Activated CD4-positive, alpha-beta T cell treated with anti-CD3 and anti-CD28 coated beads, Interleukin-2, Interleukin-6, amounts not matched to agents 100 ng/mL and 50 ng/mL, durations not matched to agents 16 hours and 8 hours (primary cell): ENCODE results near the gene KDM3B.

Source experiments
- DNase-seq: peaks from one replicate; pipeline ENCODE4 v3.0.0-alpha.2; 2020

Gene KDM3B

DNA sequence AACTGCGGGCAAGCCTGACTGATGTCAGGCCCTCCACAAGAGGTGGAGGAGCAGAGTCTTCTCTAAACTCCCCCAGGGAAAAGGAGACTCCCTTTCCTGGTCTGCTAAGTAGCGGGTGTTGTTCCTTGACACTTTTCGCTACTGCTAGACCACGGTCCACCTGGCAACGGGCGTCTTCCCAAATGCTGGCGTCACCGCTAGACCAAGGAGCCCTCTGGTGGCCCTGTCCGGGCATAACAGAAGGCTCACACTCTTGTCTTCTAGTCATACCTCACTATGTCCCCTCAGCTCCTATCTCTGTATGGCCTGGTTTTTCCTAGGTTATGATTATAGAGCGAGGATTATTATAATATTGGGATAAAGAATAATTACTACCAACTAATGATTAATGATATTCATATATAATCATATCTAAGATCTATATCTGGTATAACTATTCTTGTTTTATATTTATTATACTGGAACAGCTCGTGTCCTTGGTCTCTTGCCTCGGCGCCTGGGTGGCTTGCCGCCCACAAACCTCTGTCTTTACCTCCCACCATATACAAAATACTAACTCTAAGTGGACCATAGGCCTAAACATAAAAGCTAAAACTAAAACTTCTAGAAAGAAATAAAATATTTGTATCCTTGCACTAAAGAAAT lies 58.6 kb downstream of the KDM3B start:
- DNase-seq, result peak; percentile 36

- no peak for DNase-seq
Observed at GRCh38 chr5:138418444-138418843, 66.0 kb downstream of the KDM3B start.

GRCh38 chr5:138425079-138425478 lies 72.6 kb downstream of the KDM3B start:
- no peak for DNase-seq

- DNase-seq, result no peak
Observed at GRCh38 chr5:138435943-138436342, 83.5 kb downstream of the KDM3B start.

GRCh38 chr5:138438003-138438723 lies 85.7 kb downstream of the KDM3B start:
- no peak for DNase-seq

GRCh38 chr5:138438724-138439476 lies 86.4 kb downstream of the KDM3B start, which contains the start of gene REEP2:
Gene REEP2, plus strand, starts transcription at chr5:138439057. Its CDS starts 152 bp downstream, at chr5:138439209.
- peak; percentile 51 for DNase-seq

- no peak for DNase-seq
Observed at GRCh38 chr5:138439477-138440158, 87.1 kb downstream of the KDM3B start.

DNA sequence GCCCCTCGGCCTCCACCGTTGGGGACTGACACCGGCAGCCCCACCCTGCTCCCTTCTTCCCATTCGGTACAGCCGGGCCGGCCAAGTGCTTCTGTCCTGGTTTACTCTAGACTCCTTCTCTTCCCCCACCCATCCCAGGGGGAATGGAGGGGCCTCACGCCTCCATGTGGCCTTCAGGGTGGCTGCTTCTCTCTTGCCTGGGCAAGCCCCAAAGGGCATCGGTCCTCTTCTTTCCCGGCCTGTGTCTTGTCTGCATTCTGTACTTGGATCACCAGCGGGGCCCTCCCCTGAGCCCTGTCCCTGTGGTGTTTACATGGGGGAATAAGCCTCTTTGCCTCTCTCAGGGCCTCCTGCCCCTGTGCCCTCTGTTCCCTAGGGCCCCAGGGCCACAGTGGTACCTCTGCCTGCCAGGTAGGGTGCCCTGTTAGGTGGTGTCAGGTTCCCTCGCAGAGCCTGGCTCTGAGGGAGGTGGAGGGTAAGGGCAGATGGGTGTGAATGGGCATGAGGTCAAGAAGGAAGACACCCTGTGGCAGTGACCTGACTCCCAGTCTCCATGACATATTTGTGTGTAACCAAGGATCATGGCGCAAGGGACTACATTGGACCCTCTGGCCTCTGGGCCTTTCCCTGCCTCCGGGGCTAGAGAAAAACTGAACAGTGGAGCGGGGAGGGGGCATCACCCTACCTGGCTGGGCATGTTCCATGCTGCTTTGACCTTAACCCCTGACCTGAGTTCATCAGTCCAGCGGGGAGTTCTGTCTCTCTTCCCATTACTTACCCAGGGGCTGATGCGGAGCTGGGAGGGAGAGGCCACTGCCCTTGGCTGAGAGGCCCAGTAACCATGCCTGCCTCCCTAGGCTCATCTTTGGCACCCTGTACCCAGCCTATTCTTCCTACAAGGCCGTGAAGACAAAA lies 87.9 kb downstream of the KDM3B start:
- no peak for DNase-seq

GRCh38 chr5:138441221-138441620 lies 88.7 kb downstream of the KDM3B start:
- no peak for DNase-seq

DNA sequence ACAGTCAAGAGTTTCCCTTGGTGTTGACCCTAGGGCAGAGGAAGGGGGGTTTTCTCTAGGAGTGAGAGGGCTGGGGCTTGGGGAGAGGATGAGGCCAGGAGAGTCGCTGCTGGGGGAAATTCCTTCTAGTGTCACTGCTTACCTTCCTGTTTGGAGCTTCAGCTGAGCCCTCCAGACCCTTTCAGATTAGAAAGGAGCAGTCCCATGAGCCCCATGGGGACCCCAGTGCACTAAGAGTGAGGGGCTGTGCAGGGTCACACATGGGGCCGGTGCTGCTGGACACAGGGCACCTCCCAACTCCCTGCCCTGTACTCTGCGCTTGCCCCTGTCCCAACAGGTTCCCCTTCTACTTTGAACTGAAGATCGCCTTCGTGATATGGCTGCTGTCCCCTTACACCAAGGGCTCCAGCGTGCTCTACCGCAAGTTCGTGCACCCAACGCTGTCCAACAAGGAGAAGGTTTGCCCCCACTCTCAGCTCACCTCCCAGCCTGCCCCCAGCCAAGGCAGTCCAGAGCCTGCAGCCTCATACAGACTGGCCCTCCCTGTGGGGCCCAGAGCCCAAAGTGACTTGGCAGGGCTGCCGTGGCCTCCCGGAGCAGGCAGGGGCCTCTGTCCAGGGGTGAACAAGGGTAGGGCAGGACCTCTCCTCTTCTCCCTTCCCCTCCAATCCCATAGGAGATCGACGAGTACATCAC lies 91.7 kb downstream of the KDM3B start:
- DNase-seq, result no peak

- no peak for DNase-seq
Observed at GRCh38 chr5:138444774-138445546, 92.5 kb downstream of the KDM3B start.

DNA sequence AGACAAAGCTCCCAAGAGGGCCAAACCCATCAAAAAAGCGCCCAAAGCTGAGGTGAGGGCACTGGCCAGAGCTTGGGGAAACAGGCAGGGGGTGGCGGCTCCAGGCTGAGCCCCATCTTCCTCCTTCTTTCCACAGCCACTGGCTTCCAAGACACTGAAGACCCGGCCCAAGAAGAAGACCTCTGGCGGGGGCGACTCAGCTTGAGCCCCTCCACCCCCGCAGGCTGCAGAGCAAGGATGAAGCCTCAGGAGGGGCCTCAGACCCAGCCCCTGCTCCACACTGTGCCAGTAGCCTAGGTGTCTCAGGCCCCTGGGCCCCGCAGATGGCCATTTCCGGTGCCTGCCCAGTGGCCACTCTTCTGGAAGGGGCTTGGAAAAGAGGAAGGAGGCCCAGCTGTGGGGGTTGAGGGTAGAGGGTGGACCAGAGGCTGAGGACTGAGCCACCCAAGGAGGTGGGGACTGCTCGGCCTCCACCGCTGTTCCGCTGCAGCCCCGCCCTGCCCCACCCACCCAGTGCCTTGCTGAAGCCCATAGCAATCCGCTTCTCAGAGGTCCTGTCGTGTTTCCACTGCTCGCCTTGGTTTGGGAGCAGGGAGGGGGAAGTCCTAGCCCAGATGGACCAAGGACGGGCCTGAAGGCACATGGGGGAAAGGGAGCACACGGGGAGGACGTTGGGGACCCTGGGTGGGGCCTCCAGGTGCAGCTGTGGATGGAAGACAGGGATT lies 93.2 kb downstream of the KDM3B start:
- DNase-seq, result no peak

GRCh38 chr5:138448070-138448469 lies 95.6 kb downstream of the KDM3B start:
- no peak for DNase-seq

- no peak for DNase-seq
Observed at GRCh38 chr5:138448481-138449398, 96.3 kb downstream of the KDM3B start.

DNA sequence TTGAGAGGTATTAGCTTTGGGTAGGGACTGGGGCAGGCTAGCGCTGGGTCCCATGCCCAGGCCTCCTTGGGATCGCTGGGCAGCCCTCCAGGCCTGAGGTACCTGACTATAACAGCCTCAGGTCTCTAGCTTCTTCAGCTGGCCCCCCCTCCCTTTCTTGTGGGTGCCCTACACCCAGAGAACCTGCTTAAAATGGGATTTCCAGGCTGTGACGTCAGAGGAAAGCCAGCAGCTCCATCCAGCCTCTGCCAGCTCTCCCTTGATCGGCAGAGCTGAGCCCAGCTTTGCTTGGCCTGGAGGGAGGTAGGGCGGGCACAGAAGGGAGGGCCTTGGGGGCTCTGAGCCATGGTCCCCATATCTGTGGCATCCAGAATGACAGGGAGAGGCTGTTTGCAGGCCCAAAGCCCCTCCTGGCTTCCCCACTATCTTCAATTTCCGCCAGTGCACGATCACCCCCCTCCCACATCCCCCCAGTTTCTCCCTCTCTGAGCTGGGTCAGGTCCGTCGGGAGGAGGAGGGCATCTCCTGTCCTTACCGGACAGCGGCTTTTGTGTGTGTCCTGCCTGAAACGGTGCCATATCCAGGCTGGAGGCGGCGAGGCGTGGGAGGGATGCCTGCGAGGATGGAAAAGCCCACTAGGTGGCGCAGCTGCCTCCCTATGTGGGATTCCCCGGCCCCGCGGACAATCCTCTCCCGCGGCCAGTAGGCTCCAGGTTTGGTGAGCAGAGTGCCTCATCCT lies 97.2 kb downstream of the KDM3B start:
- DNase-seq, result peak; percentile 86

DNA sequence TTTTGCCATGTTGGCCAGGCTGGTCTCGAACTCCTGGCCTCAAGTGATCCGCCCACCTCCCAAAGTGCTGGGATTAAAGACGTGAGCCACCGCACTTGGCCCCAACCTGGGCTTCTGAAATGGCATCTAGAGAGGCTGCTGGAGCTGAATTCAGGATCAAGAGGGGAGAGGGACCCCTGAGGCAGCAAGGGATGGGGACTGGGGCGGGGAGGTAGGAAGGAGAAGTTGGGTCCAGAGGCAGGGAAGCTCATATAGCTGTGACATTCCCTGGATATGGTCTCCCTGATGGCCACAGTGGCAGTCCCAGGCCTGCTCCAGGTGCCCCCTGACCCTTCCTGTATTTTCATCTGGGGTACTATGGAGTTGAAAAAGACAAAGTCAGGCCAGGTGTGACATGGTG lies 98.5 kb downstream of the KDM3B start:
- no peak for DNase-seq

DNA sequence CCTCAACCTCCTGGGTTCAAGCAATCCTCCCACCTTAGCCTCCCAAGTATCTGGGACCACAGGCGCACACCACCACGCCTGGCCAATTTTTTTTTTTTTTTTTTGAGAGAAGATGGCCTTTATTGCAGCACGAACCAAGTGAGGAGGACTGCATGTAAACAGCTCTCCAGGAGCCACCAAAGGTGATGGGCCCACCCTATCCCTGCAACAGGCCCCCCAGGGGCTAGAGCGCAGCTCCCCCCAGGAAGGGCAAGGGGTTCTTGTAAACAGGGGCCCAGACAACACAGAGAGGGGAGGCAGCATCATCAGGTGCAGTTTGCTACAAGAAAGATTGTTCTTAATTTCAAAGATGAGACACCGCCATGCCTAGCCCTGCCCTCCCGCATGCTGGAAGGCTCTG lies 100.2 kb downstream of the KDM3B start:
- DNase-seq, result no peak

DNA sequence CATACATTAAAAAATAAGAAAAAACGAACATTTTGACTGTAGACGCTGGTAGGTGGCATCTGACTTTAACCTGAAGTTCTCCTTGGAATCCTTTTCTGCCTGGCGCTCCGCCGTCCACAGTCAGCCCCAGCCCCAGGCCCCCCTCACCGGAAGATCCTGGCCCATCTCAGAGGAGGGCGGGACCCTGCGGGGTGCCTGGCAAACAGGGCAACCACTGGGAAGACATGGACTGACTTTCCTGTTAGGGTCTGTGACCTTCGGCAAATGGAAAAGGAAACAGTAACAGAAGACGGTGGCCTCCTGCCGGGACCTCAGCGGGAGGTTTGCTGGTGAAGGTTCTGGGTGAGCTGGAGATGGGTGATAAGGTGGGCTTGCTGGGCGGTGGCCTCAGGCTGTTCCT lies 101.1 kb downstream of the KDM3B start:
- no peak for DNase-seq
